ENCODE data around the gene MYRIP.

DNA sequence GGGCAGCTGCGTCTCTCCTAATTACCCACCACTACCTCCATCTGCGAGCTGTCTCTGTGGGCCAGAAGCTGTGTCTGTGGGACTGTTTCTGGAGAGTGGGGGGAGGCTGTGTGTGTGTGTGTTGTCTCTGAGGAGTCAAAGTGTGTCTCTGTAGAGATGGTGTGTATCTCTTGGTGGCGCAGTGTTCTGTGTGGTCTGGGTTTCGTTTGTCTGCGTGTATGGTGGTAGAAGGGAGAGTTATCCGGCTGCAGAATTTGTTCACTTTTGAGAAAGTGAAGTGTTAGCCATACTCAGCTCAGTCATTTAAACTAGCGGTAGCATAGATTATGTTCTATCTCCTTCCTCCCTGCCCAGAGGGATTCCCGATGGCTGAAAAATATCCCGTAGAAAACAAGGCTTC, 2.2 kb downstream of the MYRIP start:
- TF ChIP-seq POLR2A (IDR thresholded peaks at IDR 0.05): no peak
- TF ChIP-seq, protein P1, sequence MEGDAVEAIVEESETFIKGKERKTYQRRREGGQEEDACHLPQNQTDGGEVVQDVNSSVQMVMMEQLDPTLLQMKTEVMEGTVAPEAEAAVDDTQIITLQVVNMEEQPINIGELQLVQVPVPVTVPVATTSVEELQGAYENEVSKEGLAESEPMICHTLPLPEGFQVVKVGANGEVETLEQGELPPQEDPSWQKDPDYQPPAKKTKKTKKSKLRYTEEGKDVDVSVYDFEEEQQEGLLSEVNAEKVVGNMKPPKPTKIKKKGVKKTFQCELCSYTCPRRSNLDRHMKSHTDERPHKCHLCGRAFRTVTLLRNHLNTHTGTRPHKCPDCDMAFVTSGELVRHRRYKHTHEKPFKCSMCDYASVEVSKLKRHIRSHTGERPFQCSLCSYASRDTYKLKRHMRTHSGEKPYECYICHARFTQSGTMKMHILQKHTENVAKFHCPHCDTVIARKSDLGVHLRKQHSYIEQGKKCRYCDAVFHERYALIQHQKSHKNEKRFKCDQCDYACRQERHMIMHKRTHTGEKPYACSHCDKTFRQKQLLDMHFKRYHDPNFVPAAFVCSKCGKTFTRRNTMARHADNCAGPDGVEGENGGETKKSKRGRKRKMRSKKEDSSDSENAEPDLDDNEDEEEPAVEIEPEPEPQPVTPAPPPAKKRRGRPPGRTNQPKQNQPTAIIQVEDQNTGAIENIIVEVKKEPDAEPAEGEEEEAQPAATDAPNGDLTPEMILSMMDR (IDR thresholded peaks at IDR 0.05): no peak
